H1 (cell line): ENCODE measurements around the gene FAF2. TPM values are rescaled to one million over a fixed set of nuclear protein-coding genes. Genes with fewer than 3 reads are reported as not detected.

Experiments used
- CTCF ChIA-PET: fragments of 300-600 bp; sonication (Branson Sonifier 250); formaldehyde crosslinking; loops from one replicate; lab custom pipeline; 2021; ENCODE audit not compliant: partially characterized antibody; lab: Charles Lee
- POLR2A ChIA-PET: fragments of 300-600 bp; sonication (Branson Sonifier 250); formaldehyde crosslinking; loops from one replicate; lab custom pipeline; 2021; ENCODE audit warnings: inconsistent platforms; ENCODE audit not compliant: partially characterized antibody; lab: Charles Lee
- DNase-seq, 2 experiments: peaks; one replicate each; pipeline versions ENCODE4 v3.0.0 to v3.0.0-alpha.2; 2010 to 2022; ENCODE audit warnings: low spot score in 2 of 2, low read depth in 1 of 2, mixed read lengths in 1 of 2
- FAIRE-seq: peaks from 2 replicates; lab custom pipeline; 2011; peaks lifted over from hg19 to GRCh38; lab: Jason Lieb, UNC
- H2AFZ ChIP-seq: 2 replicates; pipeline ENCODE4 v1.8.1; 2012; ENCODE audit warnings: low read length, inconsistent platforms
- H2AK5ac ChIP-seq: 2 replicates; pipeline ENCODE4 v1.6.1; 2013; ENCODE audit warnings: low read depth, low read length
- H2BK120ac ChIP-seq: replicated peaks from 2 replicates; pipeline ENCODE3; 2013; ENCODE audit warnings: low read depth, low read length, inconsistent platforms
- H2BK12ac ChIP-seq: 2 replicates; pipeline ENCODE4 v1.6.1; 2013; ENCODE audit warnings: low read depth, low read length
- H2BK15ac ChIP-seq: 2 replicates; pipeline ENCODE4 v1.6.1; 2013; ENCODE audit warnings: low read length
- H2BK20ac ChIP-seq: 2 replicates; pipeline ENCODE4 v1.6.1; 2013; ENCODE audit warnings: low read length
- H2BK5ac ChIP-seq: 2 replicates; pipeline ENCODE4 v1.6.1; 2013; ENCODE audit warnings: low read depth, low read length
- H3K14ac ChIP-seq: 2 replicates; pipeline ENCODE4 v1.6.1; 2013; ENCODE audit warnings: inconsistent platforms; ENCODE audit not compliant: insufficient read length
- H3K18ac ChIP-seq: 2 replicates; pipeline ENCODE4 v1.6.1; 2013; ENCODE audit warnings: low read length; ENCODE audit errors: extremely low read depth
- H3K23ac ChIP-seq: 2 replicates; pipeline ENCODE4 v1.6.1; 2013; ENCODE audit warnings: inconsistent platforms; ENCODE audit not compliant: insufficient read length
- H3K23me2 ChIP-seq: 2 replicates; pipeline ENCODE4 v1.6.1; 2013; ENCODE audit warnings: low read depth, low read length
- H3K27ac ChIP-seq: 2 replicates; pipeline ENCODE4 v1.6.1; 2011; ENCODE audit warnings: low read depth, low read length, inconsistent platforms
- H3K27me3 ChIP-seq, 4 experiments: replicated peaks in 1 of 4; 1 replicate in 1 of 4; 2 replicates in 3 of 4; pipeline versions ENCODE4 v1.6.1 to v1.8.1; 2011 to 2013; ENCODE audit warnings: low read length in 3 of 4, mild to moderate bottlenecking in 3 of 4, inconsistent platforms in 2 of 4, mixed read lengths in 2 of 4, moderate library complexity in 1 of 4; ENCODE audit not compliant: control insufficient read depth in 3 of 4, insufficient read depth in 3 of 4; ENCODE audit errors: extremely low read depth in 1 of 4
- H3K36me3 ChIP-seq, 4 experiments: 2 replicates each; pipeline versions ENCODE4 v1.6.1 to v1.8.1; 2011 to 2013; ENCODE audit warnings: mild to moderate bottlenecking in 4 of 4, low read length in 3 of 4, moderate library complexity in 2 of 4, control low read depth in 1 of 4, inconsistent platforms in 1 of 4; ENCODE audit not compliant: insufficient read depth in 4 of 4, control insufficient read depth in 2 of 4
- H3K4ac ChIP-seq: replicated peaks from 2 replicates; pipeline ENCODE3; 2013; ENCODE audit warnings: low read length, low read depth, mixed read lengths, inconsistent platforms; ENCODE audit not compliant: insufficient read length
- H3K4me1 ChIP-seq, 4 experiments: replicated peaks in 1 of 4; 1 replicate in 1 of 4; 2 replicates in 3 of 4; pipeline versions ENCODE4 v1.6.1 to v1.8.1; 2011 to 2013; ENCODE audit warnings: low read length in 3 of 4, inconsistent platforms in 2 of 4, mixed read lengths in 1 of 4; ENCODE audit not compliant: insufficient read depth in 4 of 4, control insufficient read depth in 3 of 4
- H3K4me2 ChIP-seq, 2 experiments: 2 replicates each; pipeline versions ENCODE4 v1.6.1 to v1.8.1; 2011 to 2013; ENCODE audit warnings: low read depth in 2 of 2, low read length in 2 of 2, control low read depth in 1 of 2, inconsistent platforms in 1 of 2, mild to moderate bottlenecking in 1 of 2; ENCODE audit not compliant: insufficient read depth in 1 of 2
- H3K4me3 ChIP-seq, 4 experiments: fragments of 200-600, 300-600 bp in 1 of 4; sonication (generic), shearing (Covaris generic), sonication (Bioruptor Twin) in 1 of 4; 2 replicates each; pipeline versions ENCODE4 v1.5.1 to v1.8.1; 2011 to 2016; ENCODE audit warnings: low read length in 4 of 4, low read depth in 3 of 4, control low read depth in 2 of 4, inconsistent platforms in 2 of 4, mild to moderate bottlenecking in 2 of 4, mixed read lengths in 1 of 4, moderate library complexity in 1 of 4; ENCODE audit not compliant: insufficient read depth in 2 of 4; ENCODE audit errors: extremely low read depth in 1 of 4
- H3K56ac ChIP-seq: replicated peaks from 2 replicates; pipeline ENCODE3; 2013; ENCODE audit warnings: low read depth, mild to moderate bottlenecking, mixed read lengths, low read length, inconsistent platforms; ENCODE audit not compliant: insufficient read length
- H3K79me1 ChIP-seq: 2 replicates; pipeline ENCODE4 v1.6.1; 2013; ENCODE audit warnings: low read depth, low read length, control low read depth
- H3K79me2 ChIP-seq, 2 experiments: 2 replicates each; pipeline versions ENCODE4 v1.6.1 to v1.8.1; 2012 to 2013; ENCODE audit warnings: low read length in 2 of 2, mild to moderate bottlenecking in 2 of 2, inconsistent platforms in 1 of 2; ENCODE audit not compliant: insufficient read depth in 2 of 2, control insufficient read depth in 1 of 2
- H3K9ac ChIP-seq, 4 experiments: replicated peaks in 1 of 4; 1 replicate in 1 of 4; 2 replicates in 3 of 4; pipeline versions ENCODE4 v1.6.1 to v1.8.1; 2011 to 2013; ENCODE audit warnings: low read depth in 3 of 4, low read length in 3 of 4, control low read depth in 2 of 4, mild to moderate bottlenecking in 2 of 4, moderate library complexity in 2 of 4, inconsistent platforms in 1 of 4; ENCODE audit errors: extremely low read depth in 1 of 4
- H3K9me3 ChIP-seq, 2 experiments: 2 replicates each; pipeline versions ENCODE4 v1.6.1 to v1.8.1; 2012 to 2013; ENCODE audit warnings: mild to moderate bottlenecking in 2 of 2, moderate library complexity in 2 of 2, control low read depth in 1 of 2, inconsistent platforms in 1 of 2, low read depth in 1 of 2, low read length in 1 of 2, mixed read lengths in 1 of 2; ENCODE audit not compliant: insufficient read depth in 2 of 2
- H4K20me1 ChIP-seq, 2 experiments: replicated peaks in 1 of 2; 2 replicates each; pipeline versions ENCODE3 to v1.8.1; 2011 to 2013; ENCODE audit warnings: inconsistent platforms in 2 of 2, low read length in 2 of 2, mild to moderate bottlenecking in 1 of 2; ENCODE audit not compliant: insufficient read depth in 2 of 2, control insufficient read depth in 1 of 2
- H4K5ac ChIP-seq: 2 replicates; pipeline ENCODE4 v1.6.1; 2013; ENCODE audit warnings: low read length, low read depth, mixed read lengths, inconsistent platforms; ENCODE audit not compliant: insufficient read length
- H4K8ac ChIP-seq: 2 replicates; pipeline ENCODE4 v1.8.0; 2013; ENCODE audit warnings: mild to moderate bottlenecking, moderate library complexity, low read length, inconsistent platforms; ENCODE audit not compliant: insufficient read depth; ENCODE audit errors: extremely low read depth
- H4K91ac ChIP-seq: replicated peaks from 2 replicates; pipeline ENCODE3; 2013; ENCODE audit warnings: low read length, mixed read lengths, inconsistent platforms; ENCODE audit not compliant: insufficient read length
- KDM4A ChIP-seq: IDR thresholded peaks from one replicate; pipeline ENCODE4 v1.7.1; 2012; ENCODE audit warnings: low read depth, mild to moderate bottlenecking, moderate library complexity, low read length, inconsistent platforms; ENCODE audit not compliant: severe bottlenecking
- SAP30 ChIP-seq: fragments of 300-600 bp; sonication (generic); IDR thresholded peaks from 2 replicates; pipeline ENCODE4 v1.7.1; 2012; ENCODE audit warnings: low read length, moderate library complexity, mild to moderate bottlenecking, inconsistent platforms; ENCODE audit not compliant: insufficient read depth, insufficient replicate concordance
- SIRT6 ChIP-seq: IDR thresholded peaks from one replicate; pipeline ENCODE4 v1.7.1; 2012; ENCODE audit warnings: low read length, inconsistent platforms
- TBP ChIP-seq: IDR thresholded peaks from 2 replicates; pipeline ENCODE4 v1.6.1; 2011; ENCODE audit warnings: low read depth, low read length, improper control_type of control experiment
- WGBS, 2 experiments: shearing (Covaris generic) in 1 of 2; methylation state at CpG; one replicate each; pipeline versions ENCODE4 v1.1.6 to v1.1.7; 2013 to 2015; ENCODE audit warnings: low lambda C conversion rate in 2 of 2, mixed read lengths in 2 of 2, inconsistent platforms in 1 of 2, low coverage in 1 of 2, missing lambda C conversion rate in 1 of 2; ENCODE audit not compliant: insufficient replicate concordance in 2 of 2, insufficient coverage in 1 of 2, insufficient read length in 1 of 2; ENCODE audit errors: extremely low coverage in 1 of 2, missing lambda C conversion rate in 1 of 2; 5-methylcytosine and 5-hydroxymethylcytosine counted together
- polyA plus RNA-seq, 7 experiments: library from polyadenylated mRNA; depleted of rRNA in 3 of 7; stranded (reverse) in 5 of 7; unstranded in 2 of 7; fragments of >200 nt in 5 of 7; fragments of 200-250 nt in 2 of 7; gene quantifications; 1 replicate in 5 of 7; 2 replicates in 1 of 7; 4 replicates in 1 of 7; pipeline versions ENCODE4 v1.2.1 to v1.2.3, GENCODE V29; 2011 to 2013; ENCODE audit warnings: missing spikeins in 2 of 7, mixed read lengths in 2 of 7
- total RNA-seq: library from RNA; stranded (reverse); fragmentation: NEBNext Ultra II Directional; extraction: Animal tissue kit (Norgen Biotek cat#: 25700); gene quantifications from 2 replicates; pipeline ENCODE4 v1.2.1, GENCODE V29; 2021
- TF ChIP-seq, protein P1 (sequence below): IDR thresholded peaks from 2 replicates; pipeline ENCODE4 v1.6.1; 2011; ENCODE audit warnings: low read length, improper control_type of control experiment

FAF2 gene
- total and polyA plus RNA-seq, 2 of the 8 experiments (the other 6 are each of a cell fraction or from before 2014, with no cell fraction given): 20.8 to 35.8 TPM

GRCh38 chr5:176548967-176549444 is 100.8 kb downstream of the FAF2 start, which contains the start of gene CDHR2:
Gene CDHR2 (plus strand): TSS chr5:176549342. CDS start chr5:176565353, 16,011 bp downstream.
- Histone ChIP-seq H3K23me2 (peaks cover under 1% of the 10 kb centered on the region; the same call in 1 of the 2 replicates), H3K23ac (no peak within 1 kb of the TSS), H3K4me1 (peaks cover 0 to 11% (median 3%) of the 10 kb centered on the region in 4 experiments; a peak in 4 of 7 replicates), H3K79me1 (no peaks in the 10 kb centered on the region), H4K20me1 (peaks cover 0 to 1% of the 10 kb centered on the region in 2 experiments), H3K9me3 (no peaks in the 10 kb centered on the region), H3K4ac (no peak within 1 kb of the TSS), H2AFZ (no peak within 1 kb of the TSS), H3K27me3 (no peaks in the 10 kb centered on the region), H2BK20ac (no peak within 1 kb of the TSS), H2AK5ac (no peak within 1 kb of the TSS), H2BK5ac (no peak within 1 kb of the TSS), H3K56ac (no peak within 1 kb of the TSS), H4K5ac (no peak within 1 kb of the TSS), H3K36me3 (no peaks in the 10 kb centered on the region), H3K4me2 (no peak within 1 kb of the TSS), H3K18ac (no peak within 1 kb of the TSS), H2BK15ac (no peak within 1 kb of the TSS), H2BK120ac (no peak within 1 kb of the TSS)
- DNase-seq (no peak), FAIRE-seq (no peak)
- POLR2A ChIA-PET: interaction anchor here (0.7 to 6.9 kb wide), 6 partner anchors 9 to 883 kb away, joined by 3 to 63 read pairs (median 3); partner anchors contain the start of gene RNF44
- CTCF ChIA-PET: interaction anchor here (1.5 to 2.9 kb wide), 4 partner anchors 10 to 47 kb away, joined by 3 to 16 read pairs (median 12); no protein-coding TSS in a partner anchor
- TF ChIP-seq TBP (no peak), KDM4A (no peak), SAP30 (no peak), SIRT6 (no peak)
- TF ChIP-seq, protein P1, sequence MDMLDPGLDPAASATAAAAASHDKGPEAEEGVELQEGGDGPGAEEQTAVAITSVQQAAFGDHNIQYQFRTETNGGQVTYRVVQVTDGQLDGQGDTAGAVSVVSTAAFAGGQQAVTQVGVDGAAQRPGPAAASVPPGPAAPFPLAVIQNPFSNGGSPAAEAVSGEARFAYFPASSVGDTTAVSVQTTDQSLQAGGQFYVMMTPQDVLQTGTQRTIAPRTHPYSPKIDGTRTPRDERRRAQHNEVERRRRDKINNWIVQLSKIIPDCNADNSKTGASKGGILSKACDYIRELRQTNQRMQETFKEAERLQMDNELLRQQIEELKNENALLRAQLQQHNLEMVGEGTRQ: no peak
- TF ChIP-seq, all 59 proteins: peak for 0
- H3K14ac ChIP-seq: no peak within 1 kb of the TSS
- no peak within 1 kb of the TSS for H4K91ac ChIP-seq
- H3K9ac ChIP-seq: no peak within 1 kb of the TSS
- H3K79me2 ChIP-seq: no peaks in the 10 kb centered on the region
- no peak within 1 kb of the TSS for H3K27ac ChIP-seq
- no peak within 1 kb of the TSS for H3K4me3 ChIP-seq
- 87% methylated on average over 16 of the region's 18 CpGs; no CpG with 5 or more reads in 1 of the 2 experiments for WGBS, 2 experiments
- H2BK12ac ChIP-seq: no peak within 1 kb of the TSS
- H4K8ac ChIP-seq: peak within 1 kb of the TSS; percentile 59; the same call in 1 of the 2 replicates
